Breast epithelium (tissue), 3 donors: ENCODE results near the gene LEMD3.

Experiments used
- CTCF ChIP-seq, 3 donors: fragments of 450-650 bp; IDR thresholded peaks; one replicate each; pipeline ENCODE4 v1.5.1; 2016 to 2017; ENCODE audit warnings: antibody characterized with exemption in 3 of 3, mild to moderate bottlenecking in 3 of 3, moderate library complexity in 3 of 3
- POLR2A ChIP-seq: fragments of 450-650 bp; IDR thresholded peaks from one replicate; pipeline ENCODE4 v1.6.1; 2016; ENCODE audit warnings: antibody characterized with exemption, mild to moderate bottlenecking, moderate library complexity

- TF ChIP-seq CTCF (IDR thresholded peaks at IDR 0.05) (no peak), POLR2A (no peak)
These were observed 88.6 kb downstream of the LEMD3 start for GRCh38 chr12:65257986-65258385.
